Stimulated activated naive CD4-positive, alpha-beta T cell treated with Interleukin-2 at 50 U/mL for 16 hours (primary cell): ENCODE data around the gene C1orf146.
"Not testable (repeated sequence)": the region's sequence is repeated elsewhere in the genome, so short reads cannot be mapped to it uniquely, and the experiment has no call there.

ENCODE experiments used
- DNase-seq: peaks from one replicate; lab custom pipeline; 2025; lab: John Stamatoyannopoulos, UW

C1orf146 gene

DNA sequence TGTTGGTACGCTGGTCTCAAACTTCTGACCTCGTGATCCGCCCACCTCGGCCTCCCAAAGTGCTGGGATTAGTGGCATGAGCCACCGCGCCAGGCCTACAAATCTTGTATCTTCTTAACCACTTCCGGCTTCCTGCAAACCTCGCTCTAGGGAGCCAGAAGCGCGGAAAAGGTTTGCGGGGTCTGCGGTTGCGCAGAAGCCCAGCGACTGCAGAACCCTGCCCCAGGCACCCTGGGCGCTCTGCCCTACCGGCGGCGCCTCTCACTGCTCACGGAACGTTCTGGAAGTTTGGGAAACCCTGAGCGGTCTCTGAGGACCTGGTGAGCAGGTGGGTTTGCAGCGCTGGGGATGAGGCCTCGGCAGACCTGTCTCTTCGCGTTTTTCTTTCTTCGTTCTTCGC is at the start of gene C1orf146:
Gene C1orf146 (plus strand): TSS at position 195 of the 400 bp plus-strand sequence. CDS start 13,506 bp downstream, outside the sequence.
- DNase-seq, result no peak

- DNase-seq, result no peak
Measured at GRCh38 chr1:92168657-92169056, 49.1 kb upstream of the C1orf146 start.

- no peak for DNase-seq
Measured at GRCh38 chr1:92169214-92170005, 48.3 kb upstream of the C1orf146 start.

- DNase-seq, result no peak
Measured at GRCh38 chr1:92184632-92185031, 33.1 kb upstream of the C1orf146 start.

- no peak for DNase-seq
Measured at GRCh38 chr1:92186081-92186480, 31.6 kb upstream of the C1orf146 start.

GRCh38 chr1:92188436-92189255 is 29.1 kb upstream of the C1orf146 start:
- DNase-seq, result no peak

- no peak for DNase-seq
Measured at GRCh38 chr1:92191726-92192125, 26.0 kb upstream of the C1orf146 start.

GRCh38 chr1:92192246-92192645 is 25.5 kb upstream of the C1orf146 start:
- DNase-seq, result no peak

DNA sequence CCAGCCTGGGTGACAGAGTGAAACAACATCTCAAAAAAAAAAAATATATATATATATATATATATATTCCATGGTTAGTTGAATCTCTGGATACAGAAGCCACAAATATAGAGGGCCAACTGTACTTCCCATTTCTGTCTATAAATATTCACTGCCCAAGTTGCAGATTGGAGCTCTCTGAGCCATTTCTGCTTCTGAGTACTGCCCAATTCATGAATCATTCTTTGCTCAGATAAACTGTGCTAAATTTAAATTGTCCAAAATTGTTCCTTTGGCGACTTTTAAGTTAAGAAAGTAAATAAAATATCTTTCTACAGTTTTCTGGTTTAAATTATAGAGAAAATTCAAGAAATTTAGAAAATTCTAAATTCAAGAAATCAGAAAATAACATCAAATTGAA is 23.2 kb upstream of the C1orf146 start:
- DNase-seq, result no peak

GRCh38 chr1:92201973-92202372 is 15.7 kb upstream of the C1orf146 start:
- DNase-seq, result no peak

- no peak for DNase-seq
Measured at GRCh38 chr1:92203105-92203504, 14.6 kb upstream of the C1orf146 start.

DNA sequence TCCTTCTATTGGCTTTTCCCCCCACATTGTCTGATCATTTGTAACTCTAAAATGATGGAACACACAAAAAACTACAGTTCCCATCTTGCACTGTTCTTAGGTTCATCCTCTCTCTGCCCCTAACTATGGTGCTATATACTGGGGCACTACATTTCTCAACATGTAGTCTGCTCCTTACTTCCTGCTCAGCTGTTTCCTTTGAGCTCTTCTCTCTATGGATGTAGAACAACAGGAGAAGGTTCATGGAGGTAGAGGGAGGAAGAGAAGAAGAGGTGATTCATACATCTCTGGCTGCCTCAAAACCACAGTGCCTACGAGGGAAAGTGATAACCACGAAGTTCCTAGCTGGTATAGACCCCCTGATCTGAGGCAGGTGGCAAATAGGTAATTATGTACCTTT is 7.0 kb upstream of the C1orf146 start:
- no peak for DNase-seq

DNA sequence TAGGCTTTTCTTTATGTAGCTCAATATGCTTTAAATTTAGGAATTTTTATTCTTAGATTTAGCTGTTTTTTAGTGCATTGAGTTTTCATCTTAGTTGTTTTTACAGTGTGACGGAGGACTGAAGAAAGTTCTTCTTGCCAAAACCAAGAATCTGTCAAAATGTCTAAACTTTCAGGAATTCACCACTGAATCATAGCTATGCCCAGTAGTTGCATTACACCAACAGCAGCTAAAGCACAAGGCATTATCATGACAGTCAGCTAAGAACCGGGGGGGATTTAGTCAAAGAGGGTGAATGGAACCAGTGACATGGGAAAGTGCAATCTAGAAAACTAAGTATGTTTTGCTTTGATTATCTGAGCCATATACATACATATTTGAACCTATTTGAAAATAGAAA is 6.5 kb upstream of the C1orf146 start:
- no peak for DNase-seq

GRCh38 chr1:92218559-92218958 is 844 bp downstream of the C1orf146 start:
- no peak for DNase-seq

DNA sequence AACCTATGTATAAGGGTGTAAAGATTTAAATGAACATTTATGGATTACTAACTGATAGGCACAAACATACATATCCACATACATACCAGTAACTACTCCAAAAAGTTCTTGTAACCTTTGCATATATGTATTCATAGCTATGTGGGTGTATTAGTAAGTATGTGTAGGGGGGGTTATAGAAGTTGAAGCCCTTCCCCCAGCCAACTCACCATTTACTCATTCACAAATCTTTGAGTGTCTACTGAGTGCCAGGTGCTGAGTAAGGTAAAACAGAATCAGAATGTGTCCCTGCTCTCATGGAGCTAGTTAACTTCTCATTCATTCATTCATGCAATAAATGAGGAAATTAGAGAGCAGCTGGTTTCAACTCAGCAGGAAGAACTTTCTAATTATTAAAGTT is 1.3 kb downstream of the C1orf146 start:
- DNase-seq, result no peak

GRCh38 chr1:92228401-92228800 is 10.7 kb downstream of the C1orf146 start:
- DNase-seq, result no peak

- no peak for DNase-seq
Measured at GRCh38 chr1:92230736-92231135, 13.0 kb downstream of the C1orf146 start.

GRCh38 chr1:92240034-92240433 is 22.3 kb downstream of the C1orf146 start:
- DNase-seq, result no peak

DNA sequence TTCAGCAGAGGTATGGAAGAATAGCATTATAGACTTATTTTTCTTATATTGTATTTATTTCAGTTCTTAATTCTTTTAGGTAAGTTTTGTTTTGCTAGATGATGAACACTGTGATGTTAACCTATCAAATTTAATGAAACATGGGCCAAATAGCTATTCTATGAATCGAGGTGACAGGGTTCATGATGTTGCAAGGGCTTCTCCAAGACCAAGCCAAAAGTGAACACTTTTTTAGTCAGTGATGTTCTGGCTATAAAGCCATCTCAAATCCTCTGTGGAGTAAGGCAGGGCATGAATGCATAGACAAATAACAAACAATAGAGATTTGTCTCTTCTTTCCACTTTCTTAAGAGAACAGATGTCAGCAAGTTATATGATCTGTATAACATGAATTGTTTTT is 26.7 kb downstream of the C1orf146 start:
- no peak for DNase-seq

- DNase-seq, result not testable (repeated sequence)
Measured at GRCh38 chr1:92254714-92255113, 37.0 kb downstream of the C1orf146 start.

DNA sequence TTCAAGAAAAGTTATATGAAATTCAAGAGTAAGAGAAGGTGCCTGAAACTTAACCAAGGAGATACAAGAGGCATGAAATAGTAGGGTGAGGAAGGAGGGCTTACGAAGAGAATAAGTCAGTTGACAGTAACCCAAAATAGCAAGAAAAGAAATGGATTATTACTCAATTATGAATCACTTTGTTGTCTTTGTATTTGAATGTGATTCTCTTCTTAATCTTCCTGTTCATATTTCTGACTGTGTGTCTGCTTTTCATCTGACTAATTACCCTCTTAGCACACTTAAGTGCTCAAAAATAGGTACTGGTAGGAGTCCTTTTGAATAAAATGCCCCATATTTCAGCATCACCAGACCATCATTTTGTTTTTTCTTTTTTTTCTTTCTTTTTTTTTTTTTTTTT is 41.6 kb downstream of the C1orf146 start:
- no peak for DNase-seq

DNA sequence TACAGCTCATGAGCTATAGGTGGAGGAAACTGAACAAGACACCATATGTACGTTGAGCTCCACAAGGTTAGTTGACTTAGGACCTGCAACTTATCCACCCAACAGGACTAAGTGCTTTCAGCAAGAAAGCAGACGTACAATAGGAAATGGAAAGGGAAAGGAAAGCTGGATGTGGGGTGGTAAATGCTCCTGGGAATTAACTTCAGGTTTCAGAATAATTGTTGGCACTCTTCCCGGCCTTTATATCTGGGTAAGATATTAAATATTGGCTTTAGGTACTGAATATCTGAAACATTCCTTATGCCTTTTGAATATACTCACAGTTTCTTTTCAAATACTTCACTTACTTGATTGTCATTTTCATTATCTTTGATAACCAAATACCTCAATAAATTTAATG is 44.8 kb downstream of the C1orf146 start:
- DNase-seq, result no peak

DNA sequence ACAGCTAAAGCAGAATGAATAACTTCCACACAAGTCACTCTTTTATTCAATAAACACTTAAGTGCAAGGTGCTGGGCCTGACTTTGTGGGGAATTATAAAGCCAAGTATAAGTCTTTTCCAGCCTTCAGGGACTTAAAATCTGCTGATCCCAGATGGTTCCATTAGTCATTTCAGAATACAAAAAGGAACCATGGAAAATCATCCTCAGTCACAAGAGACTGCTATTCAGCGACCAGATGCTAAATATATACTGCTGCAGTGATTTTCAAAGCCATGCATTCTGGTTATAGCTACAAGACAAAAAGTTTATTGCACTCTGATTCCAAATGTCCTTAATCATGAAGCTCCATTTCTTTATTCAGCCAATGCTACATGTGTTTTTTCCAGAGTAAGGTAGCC is 55.3 kb downstream of the C1orf146 start:
- no peak for DNase-seq
